Measurements from ENCODE around the gene PSRC1. TPM values are rescaled to one million over a fixed set of nuclear protein-coding genes. Genes with fewer than 3 reads are reported as not detected.

Gene PSRC1
- total RNA-seq, 2 experiments from 2014 or later: 40.7 to 42.7 TPM

DNA sequence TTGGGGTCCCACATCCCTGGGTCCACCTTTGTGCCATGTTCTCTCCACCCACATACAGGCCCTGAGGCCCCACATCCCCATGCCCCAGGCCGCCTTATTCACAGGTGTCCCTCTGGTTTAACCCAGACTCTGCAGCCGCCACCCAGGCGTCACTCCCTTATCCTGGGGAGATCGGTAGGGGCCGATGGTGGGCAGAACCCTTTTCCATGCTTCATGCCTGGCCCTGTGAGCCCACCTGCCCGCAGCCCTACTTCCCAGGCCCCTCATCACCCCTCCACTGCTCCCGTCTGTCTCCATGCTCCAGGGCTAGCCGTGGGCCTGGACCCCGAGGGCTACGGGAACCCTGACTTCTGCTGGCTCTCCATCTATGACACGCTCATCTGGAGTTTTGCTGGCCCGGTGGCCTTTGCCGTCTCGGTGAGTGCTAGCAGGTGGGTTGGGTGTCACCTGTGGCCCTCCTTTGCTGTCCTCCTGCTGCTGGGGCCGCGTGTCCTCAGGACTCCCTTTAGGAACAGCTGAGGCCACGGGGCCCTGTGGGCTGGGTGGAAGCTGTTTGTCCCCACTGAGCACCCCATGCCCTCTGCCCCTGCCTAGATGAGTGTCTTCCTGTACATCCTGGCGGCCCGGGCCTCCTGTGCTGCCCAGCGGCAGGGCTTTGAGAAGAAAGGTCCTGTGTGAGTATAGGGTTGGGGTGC is 12.2 kb downstream of the PSRC1 start:
- Histone ChIP-seq H3K79me2 (ENCODE audit: insufficient read depth, low read depth, low read length) (no peaks in the 10 kb centered on the region), H3K36me3 (ENCODE audit: insufficient read depth, low read length) (no peaks in the 10 kb centered on the region), H3K9me2 (ENCODE audit: insufficient read depth, low read length) (no peaks in the 10 kb centered on the region), H3K4me1 (ENCODE audit: insufficient read depth, low read length, poor library complexity, severe bottlenecking) (no peaks in the 10 kb centered on the region), H3K4me3 (ENCODE audit: low read depth, low read length, poor library complexity, severe bottlenecking) (no peak overlapping the region), H2AFZ (ENCODE audit: low read length) (no peak overlapping the region), H3K9me3 (ENCODE audit: low read length) (no peaks in the 10 kb centered on the region), H3K27ac (ENCODE audit: low read depth, low read length, poor library complexity, severe bottlenecking) (no peak overlapping the region), H4K20me1 (ENCODE audit: insufficient read depth, low read length) (no peaks in the 10 kb centered on the region), H3K4me2 (ENCODE audit: low read length) (no peak overlapping the region)
- no TSS peak for BruUV-seq (replicated peaks)
- POLR2A ChIA-PET: no interaction called here
- CTCF ChIA-PET (ENCODE audit: unreplicated experiment): no interaction called here
- TF ChIP-seq EZH2phosphoT487 (IDR thresholded peaks at IDR 0.05; ENCODE audit: borderline replicate concordance, low read depth, low read length): no peak
- TF ChIP-seq CTCF (conservative IDR thresholded peaks at IDR 0.05; ENCODE audit: low read length): no peak
- intact Hi-C loops (cut with micrococcal nuclease; ENCODE audit: unreplicated experiment): no loop called here
- no peak for DNase-seq (ENCODE audit: low spot score)

- intact Hi-C loops (cut with micrococcal nuclease; ENCODE audit: unreplicated experiment): no loop called here
- ChIA-PET CTCF (ENCODE audit: unreplicated experiment) (no interaction called here), POLR2A (no interaction called here)
- no peaks in the 10 kb centered on the region for H3K79me2 ChIP-seq (ENCODE audit: insufficient read depth, low read depth, low read length)
- no peak overlapping the region for H2AFZ ChIP-seq (ENCODE audit: low read length)
- no peaks in the 10 kb centered on the region for H3K9me2 ChIP-seq (ENCODE audit: insufficient read depth, low read length)
- H3K27ac ChIP-seq (ENCODE audit: low read depth, low read length, poor library complexity, severe bottlenecking): no peak overlapping the region
- H3K4me1 ChIP-seq (ENCODE audit: insufficient read depth, low read length, poor library complexity, severe bottlenecking): no peaks in the 10 kb centered on the region
- H3K4me2 ChIP-seq (ENCODE audit: low read length): no peak overlapping the region
- H3K4me3 ChIP-seq (ENCODE audit: low read depth, low read length, poor library complexity, severe bottlenecking): no peak overlapping the region
- H3K9me3 ChIP-seq (ENCODE audit: low read length): no peaks in the 10 kb centered on the region
- DNase-seq (ENCODE audit: low spot score): no peak
- H4K20me1 ChIP-seq (ENCODE audit: insufficient read depth, low read length): no peaks in the 10 kb centered on the region
- TF ChIP-seq EZH2phosphoT487 (IDR thresholded peaks at IDR 0.05; ENCODE audit: borderline replicate concordance, low read depth, low read length) (no peak), CTCF (conservative IDR thresholded peaks at IDR 0.05; ENCODE audit: low read length) (no peak)
- H3K36me3 ChIP-seq (ENCODE audit: insufficient read depth, low read length): no peaks in the 10 kb centered on the region
- BruUV-seq (replicated peaks): no TSS peak
These were observed 12.8 kb downstream of the PSRC1 start for GRCh38 chr1:109269981-109270622.

Measured in OCI-LY7 (cell line).